K562 (cell line): Measurements from ENCODE around the gene HRH1. TPM values are rescaled to one million over a fixed set of nuclear protein-coding genes. Genes with fewer than 3 reads are reported as not detected.

Experiments
- ATAC-seq: fragments of 200-7000 bp; cut with Tn5 transposase; 3 replicates; pipeline ENCODE4 v1.9.1; 2020; ENCODE audit warnings: moderate library complexity
- BruUV-seq: library from RNA; stranded (reverse); fragments of 400-500 nt; replicated peaks from 2 replicates; lab custom pipeline; 2021; lab: Mats Ljungman, UMichigan
- CTCF ChIA-PET: fragments of 300-600 bp; formaldehyde crosslinking; extraction: SDS; loops from one replicate; lab custom pipeline; 2021; ENCODE audit warnings: low intra/inter-chr PET ratio; lab: Yijun Ruan, JAX
- POLR2A ChIA-PET: fragments of 300-600, 350-650 bp; sonication (Branson Sonifier 250); formaldehyde crosslinking; extraction: SDS; loops from one replicate; lab custom pipeline; 2021; ENCODE audit warnings: antibody characterized with exemption, inconsistent platforms; lab: Yijun Ruan, JAX
- DNase-seq, 4 experiments: peaks; one replicate each; pipeline versions ENCODE4 v3.0.0 to v3.0.0-alpha.2; 2011 to 2018; ENCODE audit warnings: low spot score in 3 of 4, mixed read lengths in 3 of 4; ENCODE audit errors: extremely low read depth in 1 of 4
- FAIRE-seq: peaks from 2 replicates; lab custom pipeline; 2011; peaks lifted over from hg19 to GRCh38; lab: Jason Lieb, UNC
- H2AFZ ChIP-seq: 2 replicates; pipeline ENCODE4 v1.6.0; 2011; ENCODE audit warnings: low read depth, low read length, control low read depth, inconsistent platforms
- H3K27ac ChIP-seq: fragments of 200-600 bp; 3 replicates; pipeline ENCODE4 v1.8.0; 2011; ENCODE audit warnings: low read depth, mild to moderate bottlenecking, control low read depth, inconsistent platforms, low read length, moderate library complexity, mixed read lengths; ENCODE audit errors: extremely low read depth
- H3K27me3 ChIP-seq, 2 experiments: fragments of 300-600 bp in 1 of 2; 2 replicates in 1 of 2; 3 replicates in 1 of 2; pipeline versions ENCODE4 v1.6.0 to v1.8.0; 2011; ENCODE audit warnings: inconsistent platforms in 2 of 2, low read length in 2 of 2, mild to moderate bottlenecking in 1 of 2, mixed read lengths in 1 of 2, moderate library complexity in 1 of 2; ENCODE audit not compliant: control insufficient read depth in 2 of 2, insufficient read depth in 2 of 2
- H3K36me3 ChIP-seq: fragments of 300-600 bp; 3 replicates; pipeline ENCODE4 v1.8.0; 2011; ENCODE audit warnings: mild to moderate bottlenecking, low read length, inconsistent platforms; ENCODE audit not compliant: control insufficient read depth, insufficient read depth
- H3K4me1 ChIP-seq, 2 experiments: fragments of 200-600 bp in 1 of 2; replicated peaks in 1 of 2; 2 replicates in 1 of 2; 3 replicates in 1 of 2; pipeline versions ENCODE4 v1.5.1 to v1.8.0; 2011; ENCODE audit warnings: inconsistent platforms in 2 of 2, low read length in 2 of 2, mild to moderate bottlenecking in 1 of 2, mixed read lengths in 1 of 2, moderate library complexity in 1 of 2; ENCODE audit not compliant: control insufficient read depth in 2 of 2, insufficient read depth in 2 of 2
- H3K4me2 ChIP-seq: 2 replicates; pipeline ENCODE4 v1.6.1; 2011; ENCODE audit warnings: low read length, control low read depth, inconsistent platforms, mixed read lengths; ENCODE audit not compliant: insufficient read depth
- H3K4me3 ChIP-seq: fragments of 200-600 bp; sonication (generic), shearing (Covaris generic); 2 replicates; pipeline ENCODE4 v1.5.1; 2016; ENCODE audit warnings: control low read depth, inconsistent platforms
- H3K79me2 ChIP-seq: fragments of 200-600 bp; 3 replicates; pipeline ENCODE4 v1.8.0; 2011; ENCODE audit warnings: low read length, inconsistent platforms; ENCODE audit not compliant: control insufficient read depth, insufficient read depth
- H3K9ac ChIP-seq, 2 experiments: 2 replicates each; pipeline versions ENCODE4 v1.6.0 to v1.6.1; 2011; ENCODE audit warnings: low read depth in 2 of 2, low read length in 2 of 2, control low read depth in 1 of 2, inconsistent platforms in 1 of 2, mild to moderate bottlenecking in 1 of 2, mixed read lengths in 1 of 2; ENCODE audit not compliant: insufficient read depth in 1 of 2
- H3K9me1 ChIP-seq: one replicate; pipeline ENCODE4 v1.6.0; 2011; ENCODE audit warnings: inconsistent platforms, mild to moderate bottlenecking, low read length, moderate library complexity; ENCODE audit not compliant: control insufficient read depth, insufficient read depth
- H3K9me3 ChIP-seq: replicated peaks from 2 replicates; pipeline ENCODE4 v1.5.1; 2011; ENCODE audit warnings: low read depth, low read length, inconsistent platforms; ENCODE audit not compliant: control insufficient read depth, insufficient read depth
- H4K20me1 ChIP-seq: replicated peaks from 2 replicates; pipeline ENCODE4 v1.6.1; 2011; ENCODE audit warnings: low read length, inconsistent platforms, mixed read lengths; ENCODE audit not compliant: control insufficient read depth, insufficient read depth
- CEBPG ChIP-seq, 3 experiments: fragments of 200-800 bp in 1 of 3; sonication (Bioruptor generic) in 1 of 3; sonication (generic) in 1 of 3; formaldehyde crosslinking in 1 of 3; IDR thresholded peaks in 2 of 3; conservative IDR thresholded peaks in 1 of 3; 2 replicates each; pipeline versions ENCODE4 v1.6.1 to v1.8.0; 2016 to 2022; ENCODE audit warnings: missing compliant biosample characterization in 2 of 3, missing genetic modification characterization in 2 of 3, mild to moderate bottlenecking in 1 of 3, missing genetic modification reagents in 1 of 3
- HDAC8 ChIP-seq: fragments of 450-650 bp; IDR thresholded peaks from 2 replicates; pipeline ENCODE4 v1.6.1; 2016; ENCODE audit warnings: mild to moderate bottlenecking, missing genetic modification characterization, moderate library complexity, missing compliant biosample characterization
- POLR2G ChIP-seq: fragments of 200-400 bp; formaldehyde crosslinking; IDR thresholded peaks from 2 replicates; pipeline ENCODE4 v1.6.1; 2017; ENCODE audit warnings: low read depth, mild to moderate bottlenecking, antibody characterized with exemption, low read length, moderate library complexity
- TRIM24 ChIP-seq, 2 experiments: fragments of 450-650 bp; IDR thresholded peaks; 2 replicates each; pipeline ENCODE4 v1.6.1; 2016
- WGBS: fragments of 100-300 bp; shearing (Covaris generic); methylation state at CpG from one replicate; pipeline ENCODE4 v1.1.6; 2016; ENCODE audit warnings: low coverage, mixed read lengths; ENCODE audit not compliant: insufficient coverage; ENCODE audit errors: missing lambda C conversion rate; 5-methylcytosine and 5-hydroxymethylcytosine counted together
- in situ Hi-C: fragments of 300-500 bp; cut with MboI; formaldehyde crosslinking; loops from 4 replicates; pipeline ENCODE4 v1.15.0; 2018; ENCODE audit warnings: inconsistent platforms, mixed read lengths
- intact Hi-C: fragments of 100-400 bp; cut with micrococcal nuclease; formaldehyde crosslinking; loops from 2 replicates; pipeline ENCODE4 v1.14.2; 2022
- polyA plus RNA-seq, 8 experiments: library from polyadenylated mRNA; depleted of rRNA in 4 of 8; stranded (reverse) in 5 of 8; unstranded in 3 of 8; fragments of >200 nt; fragmentation: Nextera tagmentation in 2 of 8; fragmentation: Illumina TruSeq in 1 of 8; extraction: Ambion mirVana in 2 of 8; extraction: Trizol in 1 of 8; gene quantifications; 2 replicates each; pipeline versions ENCODE4 v1.2.1 to v1.2.3, GENCODE V29; 2011 to 2014; ENCODE audit warnings: inconsistent platforms in 1 of 8, missing spikeins in 1 of 8
- total RNA-seq, 7 experiments: library from RNA; depleted of rRNA in 6 of 7; stranded (reverse); fragments of >200 nt in 6 of 7; fragmentation: Illumina TruSeq in 2 of 7; extraction: Trizol in 2 of 7; gene quantifications; 2 replicates each; pipeline versions ENCODE4 v1.2.1 to v1.2.3, GENCODE V29; 2011 to 2021; ENCODE audit warnings: low replicate concordance in 1 of 7

Gene HRH1
- total and polyA plus RNA-seq, 9 of the 15 experiments (the other 6 are each of a cell fraction or from before 2014, with no cell fraction given): 0.03 to 0.15 (median 0.06) TPM; not detected in 1

GRCh38 chr3:11187681-11188080, 33.4 kb downstream of the HRH1 start:
- Histone ChIP-seq H3K4me3 (no peak overlapping the region), H3K9me1 (no peaks in the 10 kb centered on the region), H3K79me2 (no peaks in the 10 kb centered on the region), H3K4me2 (no peak overlapping the region), H3K36me3 (no peaks in the 10 kb centered on the region), H3K9me3 (no peaks in the 10 kb centered on the region), H3K9ac (no peak overlapping the region), H4K20me1 (no peaks in the 10 kb centered on the region; the same call in 1 of the 2 replicates), H3K4me1 (no peaks in the 10 kb centered on the region), H3K27me3 (peaks cover 25 to 36% of the 10 kb centered on the region in 2 experiments; a peak in 4 of 5 replicates), H3K27ac (no peak overlapping the region), H2AFZ (no peak overlapping the region)
- intact Hi-C loops (no loop called here), in situ Hi-C loops (no loop called here)
- no TSS peak for BruUV-seq
- CTCF ChIA-PET: no interaction called here
- DNase-seq (no peak), FAIRE-seq (no peak), ATAC-seq (no peak)
- WGBS: 0% methylated on average over 3 of the region's 3 CpGs
- POLR2A ChIA-PET: no interaction called here
- TF ChIP-seq HDAC8 (no peak), TRIM24 (IDR thresholded peaks at IDR 0.05) (peak in 1 of 2 experiments; percentile 38; a peak in 2 of 4 replicates), CEBPG (CRISPR knock-in tag; IDR thresholded peaks at IDR 0.05) (0 out of 2 replicates have a peak, but pooled peaks have one; percentile 21), CEBPG (tag; conservative IDR thresholded peaks at IDR 0.05 in 1 of 2, IDR thresholded peaks at IDR 0.05 in 1 of 2) (peak in 1 of 2 experiments; percentile 89; a peak in 2 of 4 replicates)

- Histone ChIP-seq H3K4me2 (no peak overlapping the region), H3K4me1 (no peaks in the 10 kb centered on the region), H3K9me1 (no peaks in the 10 kb centered on the region), H3K4me3 (no peak overlapping the region), H4K20me1 (no peaks in the 10 kb centered on the region), H3K36me3 (no peaks in the 10 kb centered on the region), H3K27me3 (peaks cover 20 to 31% of the 10 kb centered on the region in 2 experiments; a peak in 4 of 5 replicates)
- intact Hi-C loops: no loop called here
- CTCF ChIA-PET: no interaction called here
- BruUV-seq: no TSS peak
- no peak for TF ChIP-seq CEBPG (CRISPR knock-in tag; IDR thresholded peaks at IDR 0.05)
- 0 out of 4 replicates have a peak, but pooled peaks of 1 of the 2 experiments have one; percentile 5 for TF ChIP-seq CEBPG (tag; conservative IDR thresholded peaks at IDR 0.05 in 1 of 2, IDR thresholded peaks at IDR 0.05 in 1 of 2)
- no peak for TF ChIP-seq POLR2G
- TF ChIP-seq, all 486 proteins: peak for 1
- DNase-seq: no peak
- Histone ChIP-seq H3K27ac (no peak overlapping the region), H3K9me3 (no peaks in the 10 kb centered on the region), H3K9ac (no peak overlapping the region), H2AFZ (no peak overlapping the region), H3K79me2 (no peaks in the 10 kb centered on the region)
- 0% methylated on average over 6 of the region's 6 CpGs for WGBS
- POLR2A ChIA-PET: no interaction called here
- in situ Hi-C loops: no loop called here
- no peak for FAIRE-seq
- ATAC-seq: no peak
These were observed 33.9 kb downstream of the HRH1 start for GRCh38 chr3:11188231-11188630.
